H1 (cell line): ENCODE results near the gene EED. TPM values are rescaled to one million over a fixed set of nuclear protein-coding genes. Genes with fewer than 3 reads are reported as not detected.

Experiments
- CTCF ChIA-PET: fragments of 300-600 bp; sonication (Branson Sonifier 250); formaldehyde crosslinking; loops from one replicate; lab custom pipeline; 2021; ENCODE audit not compliant: partially characterized antibody; lab: Charles Lee
- POLR2A ChIA-PET: fragments of 300-600 bp; sonication (Branson Sonifier 250); formaldehyde crosslinking; loops from one replicate; lab custom pipeline; 2021; ENCODE audit warnings: inconsistent platforms; ENCODE audit not compliant: partially characterized antibody; lab: Charles Lee
- DNase-seq, 2 experiments: peaks; one replicate each; pipeline versions ENCODE4 v3.0.0 to v3.0.0-alpha.2; 2010 to 2022; ENCODE audit warnings: low spot score in 2 of 2, low read depth in 1 of 2, mixed read lengths in 1 of 2
- FAIRE-seq: peaks from 2 replicates; lab custom pipeline; 2011; peaks lifted over from hg19 to GRCh38; lab: Jason Lieb, UNC
- H2AFZ ChIP-seq: 2 replicates; pipeline ENCODE4 v1.8.1; 2012; ENCODE audit warnings: low read length, inconsistent platforms
- H2AK5ac ChIP-seq: 2 replicates; pipeline ENCODE4 v1.6.1; 2013; ENCODE audit warnings: low read depth, low read length
- H2BK120ac ChIP-seq: replicated peaks from 2 replicates; pipeline ENCODE3; 2013; ENCODE audit warnings: low read depth, low read length, inconsistent platforms
- H2BK12ac ChIP-seq: 2 replicates; pipeline ENCODE4 v1.6.1; 2013; ENCODE audit warnings: low read depth, low read length
- H2BK15ac ChIP-seq: 2 replicates; pipeline ENCODE4 v1.6.1; 2013; ENCODE audit warnings: low read length
- H2BK20ac ChIP-seq: 2 replicates; pipeline ENCODE4 v1.6.1; 2013; ENCODE audit warnings: low read length
- H2BK5ac ChIP-seq: 2 replicates; pipeline ENCODE4 v1.6.1; 2013; ENCODE audit warnings: low read depth, low read length
- H3K14ac ChIP-seq: 2 replicates; pipeline ENCODE4 v1.6.1; 2013; ENCODE audit warnings: inconsistent platforms; ENCODE audit not compliant: insufficient read length
- H3K18ac ChIP-seq: 2 replicates; pipeline ENCODE4 v1.6.1; 2013; ENCODE audit warnings: low read length; ENCODE audit errors: extremely low read depth
- H3K23ac ChIP-seq: 2 replicates; pipeline ENCODE4 v1.6.1; 2013; ENCODE audit warnings: inconsistent platforms; ENCODE audit not compliant: insufficient read length
- H3K23me2 ChIP-seq: 2 replicates; pipeline ENCODE4 v1.6.1; 2013; ENCODE audit warnings: low read depth, low read length
- H3K27ac ChIP-seq: 2 replicates; pipeline ENCODE4 v1.6.1; 2011; ENCODE audit warnings: low read depth, low read length, inconsistent platforms
- H3K27me3 ChIP-seq, 4 experiments: replicated peaks in 1 of 4; 1 replicate in 1 of 4; 2 replicates in 3 of 4; pipeline versions ENCODE4 v1.6.1 to v1.8.1; 2011 to 2013; ENCODE audit warnings: low read length in 3 of 4, mild to moderate bottlenecking in 3 of 4, inconsistent platforms in 2 of 4, mixed read lengths in 2 of 4, moderate library complexity in 1 of 4; ENCODE audit not compliant: control insufficient read depth in 3 of 4, insufficient read depth in 3 of 4; ENCODE audit errors: extremely low read depth in 1 of 4
- H3K36me3 ChIP-seq, 4 experiments: 2 replicates each; pipeline versions ENCODE4 v1.6.1 to v1.8.1; 2011 to 2013; ENCODE audit warnings: mild to moderate bottlenecking in 4 of 4, low read length in 3 of 4, moderate library complexity in 2 of 4, control low read depth in 1 of 4, inconsistent platforms in 1 of 4; ENCODE audit not compliant: insufficient read depth in 4 of 4, control insufficient read depth in 2 of 4
- H3K4ac ChIP-seq: replicated peaks from 2 replicates; pipeline ENCODE3; 2013; ENCODE audit warnings: low read length, low read depth, mixed read lengths, inconsistent platforms; ENCODE audit not compliant: insufficient read length
- H3K4me1 ChIP-seq, 4 experiments: replicated peaks in 1 of 4; 1 replicate in 1 of 4; 2 replicates in 3 of 4; pipeline versions ENCODE4 v1.6.1 to v1.8.1; 2011 to 2013; ENCODE audit warnings: low read length in 3 of 4, inconsistent platforms in 2 of 4, mixed read lengths in 1 of 4; ENCODE audit not compliant: insufficient read depth in 4 of 4, control insufficient read depth in 3 of 4
- H3K4me2 ChIP-seq, 2 experiments: 2 replicates each; pipeline versions ENCODE4 v1.6.1 to v1.8.1; 2011 to 2013; ENCODE audit warnings: low read depth in 2 of 2, low read length in 2 of 2, control low read depth in 1 of 2, inconsistent platforms in 1 of 2, mild to moderate bottlenecking in 1 of 2; ENCODE audit not compliant: insufficient read depth in 1 of 2
- H3K4me3 ChIP-seq, 4 experiments: fragments of 200-600, 300-600 bp in 1 of 4; sonication (generic), shearing (Covaris generic), sonication (Bioruptor Twin) in 1 of 4; 2 replicates each; pipeline versions ENCODE4 v1.5.1 to v1.8.1; 2011 to 2016; ENCODE audit warnings: low read length in 4 of 4, low read depth in 3 of 4, control low read depth in 2 of 4, inconsistent platforms in 2 of 4, mild to moderate bottlenecking in 2 of 4, mixed read lengths in 1 of 4, moderate library complexity in 1 of 4; ENCODE audit not compliant: insufficient read depth in 2 of 4; ENCODE audit errors: extremely low read depth in 1 of 4
- H3K56ac ChIP-seq: replicated peaks from 2 replicates; pipeline ENCODE3; 2013; ENCODE audit warnings: low read depth, mild to moderate bottlenecking, mixed read lengths, low read length, inconsistent platforms; ENCODE audit not compliant: insufficient read length
- H3K79me1 ChIP-seq: 2 replicates; pipeline ENCODE4 v1.6.1; 2013; ENCODE audit warnings: low read depth, low read length, control low read depth
- H3K79me2 ChIP-seq, 2 experiments: 2 replicates each; pipeline versions ENCODE4 v1.6.1 to v1.8.1; 2012 to 2013; ENCODE audit warnings: low read length in 2 of 2, mild to moderate bottlenecking in 2 of 2, inconsistent platforms in 1 of 2; ENCODE audit not compliant: insufficient read depth in 2 of 2, control insufficient read depth in 1 of 2
- H3K9ac ChIP-seq, 4 experiments: replicated peaks in 1 of 4; 1 replicate in 1 of 4; 2 replicates in 3 of 4; pipeline versions ENCODE4 v1.6.1 to v1.8.1; 2011 to 2013; ENCODE audit warnings: low read depth in 3 of 4, low read length in 3 of 4, control low read depth in 2 of 4, mild to moderate bottlenecking in 2 of 4, moderate library complexity in 2 of 4, inconsistent platforms in 1 of 4; ENCODE audit errors: extremely low read depth in 1 of 4
- H3K9me3 ChIP-seq, 2 experiments: 2 replicates each; pipeline versions ENCODE4 v1.6.1 to v1.8.1; 2012 to 2013; ENCODE audit warnings: mild to moderate bottlenecking in 2 of 2, moderate library complexity in 2 of 2, control low read depth in 1 of 2, inconsistent platforms in 1 of 2, low read depth in 1 of 2, low read length in 1 of 2, mixed read lengths in 1 of 2; ENCODE audit not compliant: insufficient read depth in 2 of 2
- H4K20me1 ChIP-seq, 2 experiments: replicated peaks in 1 of 2; 2 replicates each; pipeline versions ENCODE3 to v1.8.1; 2011 to 2013; ENCODE audit warnings: inconsistent platforms in 2 of 2, low read length in 2 of 2, mild to moderate bottlenecking in 1 of 2; ENCODE audit not compliant: insufficient read depth in 2 of 2, control insufficient read depth in 1 of 2
- H4K5ac ChIP-seq: 2 replicates; pipeline ENCODE4 v1.6.1; 2013; ENCODE audit warnings: low read length, low read depth, mixed read lengths, inconsistent platforms; ENCODE audit not compliant: insufficient read length
- H4K8ac ChIP-seq: 2 replicates; pipeline ENCODE4 v1.8.0; 2013; ENCODE audit warnings: mild to moderate bottlenecking, moderate library complexity, low read length, inconsistent platforms; ENCODE audit not compliant: insufficient read depth; ENCODE audit errors: extremely low read depth
- H4K91ac ChIP-seq: replicated peaks from 2 replicates; pipeline ENCODE3; 2013; ENCODE audit warnings: low read length, mixed read lengths, inconsistent platforms; ENCODE audit not compliant: insufficient read length
- CEBPB ChIP-seq: IDR thresholded peaks from 2 replicates; pipeline ENCODE4 v1.6.1; 2012; ENCODE audit warnings: low read depth, low read length
- CREB1 ChIP-seq: IDR thresholded peaks from 2 replicates; pipeline ENCODE4 v1.6.1; 2012; ENCODE audit warnings: inconsistent platforms
- EZH2 ChIP-seq: fragments of 200-600 bp; sonication (generic); IDR thresholded peaks from 2 replicates; pipeline ENCODE4 v1.7.1; 2012; ENCODE audit warnings: low read depth, mild to moderate bottlenecking, moderate library complexity, low read length, inconsistent platforms; ENCODE audit not compliant: severe bottlenecking
- HDAC2 ChIP-seq, 2 experiments: fragments of 300-600 bp in 1 of 2; sonication (generic) in 1 of 2; IDR thresholded peaks; 2 replicates each; pipeline ENCODE4 v1.6.1; 2011 to 2012; ENCODE audit warnings: low read depth in 2 of 2, low read length in 2 of 2, mild to moderate bottlenecking in 2 of 2, moderate library complexity in 2 of 2, borderline replicate concordance in 1 of 2, inconsistent platforms in 1 of 2
- NANOG ChIP-seq: IDR thresholded peaks from 2 replicates; pipeline ENCODE4 v1.6.1; 2011; ENCODE audit warnings: low read length, low read depth, mild to moderate bottlenecking, inconsistent platforms; ENCODE audit not compliant: insufficient read depth, poor library complexity, severe bottlenecking
- RNF2 ChIP-seq: fragments of 200-900, 300-1000 bp; sonication (generic); IDR thresholded peaks from 2 replicates; pipeline ENCODE4 v1.7.1; 2016; ENCODE audit warnings: borderline replicate concordance, low read depth, mild to moderate bottlenecking, antibody characterized with exemption, low read length; ENCODE audit not compliant: poor library complexity, severe bottlenecking; ENCODE audit errors: missing control alignments
- SUZ12 ChIP-seq: fragments of 200-600 bp; sonication (generic); IDR thresholded peaks from 2 replicates; pipeline ENCODE4 v1.6.1; 2012; ENCODE audit warnings: mild to moderate bottlenecking, inconsistent platforms, low read length, moderate library complexity, mixed read lengths
- YY1 ChIP-seq: IDR thresholded peaks from 2 replicates; pipeline ENCODE4 v1.6.1; 2011; ENCODE audit warnings: low read depth, mild to moderate bottlenecking, low read length
- polyA plus RNA-seq, 7 experiments: library from polyadenylated mRNA; depleted of rRNA in 3 of 7; stranded (reverse) in 5 of 7; unstranded in 2 of 7; fragments of >200 nt in 5 of 7; fragments of 200-250 nt in 2 of 7; gene quantifications; 1 replicate in 5 of 7; 2 replicates in 1 of 7; 4 replicates in 1 of 7; pipeline versions ENCODE4 v1.2.1 to v1.2.3, GENCODE V29; 2011 to 2013; ENCODE audit warnings: missing spikeins in 2 of 7, mixed read lengths in 2 of 7
- total RNA-seq: library from RNA; stranded (reverse); fragmentation: NEBNext Ultra II Directional; extraction: Animal tissue kit (Norgen Biotek cat#: 25700); gene quantifications from 2 replicates; pipeline ENCODE4 v1.2.1, GENCODE V29; 2021

EED gene
- total and polyA plus RNA-seq, 2 of the 8 experiments (the other 6 are each of a cell fraction or from before 2014, with no cell fraction given) = 12.6 to 26.9 TPM

DNA sequence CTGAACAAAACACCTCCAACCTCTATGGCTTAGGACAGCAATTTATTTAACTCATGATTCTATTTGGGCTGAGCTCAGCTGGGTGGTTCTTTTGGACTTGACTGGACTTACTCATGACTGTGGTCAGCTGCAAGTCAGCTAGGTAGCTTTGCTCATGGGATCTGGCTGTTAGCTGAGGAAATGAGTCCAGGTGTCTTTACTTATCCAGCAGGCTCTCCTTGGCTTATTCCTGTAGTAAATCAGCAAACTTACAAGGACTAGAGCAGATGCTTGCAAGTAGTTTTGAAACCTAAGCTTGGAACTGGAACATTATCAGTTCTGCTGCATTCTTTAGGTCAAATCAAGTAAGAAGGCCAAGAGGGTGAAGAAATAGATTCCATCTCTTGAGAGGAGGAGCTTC, 49.5 kb downstream of the EED start:
- no peaks in the 10 kb centered on the region for H4K20me1 ChIP-seq
- H3K27ac ChIP-seq = no peak overlapping the region
- H2BK12ac ChIP-seq = no peak overlapping the region
- no peak overlapping the region for H3K18ac ChIP-seq
- DNase-seq (no peak), FAIRE-seq (no peak)
- no peaks in the 10 kb centered on the region for H3K9me3 ChIP-seq
- H3K36me3 ChIP-seq = no peaks in the 10 kb centered on the region
- no peaks in the 10 kb centered on the region for H3K23me2 ChIP-seq
- no peak overlapping the region for H4K5ac ChIP-seq
- ChIA-PET CTCF (interaction anchor here (0.7 to 1.7 kb wide), 6 partner anchors 9 to 439 kb away, joined by 3 to 8 read pairs (median 4); partner anchors contain the start of genes CCDC81 and CCDC83), POLR2A (interaction anchor here (1.4 to 1.5 kb wide), 2 partner anchors 49 to 629 kb away, joined by 3 read pairs; partner anchors contain the start of gene CREBZF)
- H3K79me1 ChIP-seq = no peaks in the 10 kb centered on the region
- H2AFZ ChIP-seq = no peak overlapping the region
- H3K4ac ChIP-seq = no peak overlapping the region
- H3K4me3 ChIP-seq = no peak overlapping the region
- H2BK20ac ChIP-seq = no peak overlapping the region
- no peak overlapping the region for H2BK5ac ChIP-seq
- H2AK5ac ChIP-seq = no peak overlapping the region
- H3K23ac ChIP-seq = no peak overlapping the region
- no peaks in the 10 kb centered on the region; a peak in 1 of 7 replicates for H3K27me3 ChIP-seq
- TF ChIP-seq CEBPB = no peak
- no peak for TF ChIP-seq EZH2
- no peak for TF ChIP-seq RNF2
- no peak for TF ChIP-seq NANOG
- TF ChIP-seq SUZ12 = no peak
- no peak for TF ChIP-seq HDAC2 (IDR thresholded peaks at IDR 0.05; ENCODE audit: borderline replicate concordance in 1 of 2, low read depth in 2 of 2, low read length in 2 of 2)
- no peak for TF ChIP-seq YY1
- TF ChIP-seq CREB1 = no peak
- no peak overlapping the region for H3K9ac ChIP-seq
- no peak overlapping the region for H3K4me2 ChIP-seq
- no peak overlapping the region for H3K14ac ChIP-seq
- no peak overlapping the region for H3K56ac ChIP-seq
- H2BK15ac ChIP-seq = no peak overlapping the region
- peaks cover 0 to 3% (median 0%) of the 10 kb centered on the region in 4 experiments; a peak in 1 of 7 replicates for H3K4me1 ChIP-seq
- no peak overlapping the region for H4K91ac ChIP-seq
- no peak overlapping the region for H4K8ac ChIP-seq
- H2BK120ac ChIP-seq = no peak overlapping the region
- H3K79me2 ChIP-seq = no peaks in the 10 kb centered on the region
